GM23248 (cell line): ENCODE data around the gene ADGRV1. TPM values are rescaled to one million over a fixed set of nuclear protein-coding genes. Genes with fewer than 3 reads are reported as not detected.

Experiments
- DNase-seq: peaks from one replicate; pipeline ENCODE4 v3.0.0-alpha.2; 2015
- H2AFZ ChIP-seq: fragments of 200-600 bp; sonication (generic); 2 replicates; pipeline ENCODE4 v1.6.1; 2016; ENCODE audit warnings: antibody characterized with exemption
- H3F3A ChIP-seq: fragments of 200-600 bp; sonication (generic); 2 replicates; pipeline ENCODE4 v1.6.1; 2016; ENCODE audit warnings: mild to moderate bottlenecking, antibody characterized with exemption, mixed run types; ENCODE audit not compliant: insufficient read depth
- H3K27ac ChIP-seq: fragments of 200-600 bp; sonication (generic); 2 replicates; pipeline ENCODE4 v1.5.1; 2016; ENCODE audit warnings: mild to moderate bottlenecking
- H3K27me3 ChIP-seq: fragments of 200-600 bp; sonication (generic); replicated peaks from 2 replicates; pipeline ENCODE4 v1.6.1; 2016; ENCODE audit warnings: mild to moderate bottlenecking; ENCODE audit not compliant: insufficient read depth
- H3K36me3 ChIP-seq: fragments of 200-600 bp; sonication (generic); 2 replicates; pipeline ENCODE4 v1.6.1; 2016; ENCODE audit warnings: low read depth, mild to moderate bottlenecking
- H3K4me1 ChIP-seq: fragments of 200-600 bp; sonication (generic); 2 replicates; pipeline ENCODE4 v1.6.1; 2016; ENCODE audit warnings: mild to moderate bottlenecking; ENCODE audit not compliant: insufficient read depth
- H3K4me2 ChIP-seq: fragments of 200-600 bp; sonication (generic); one replicate; pipeline ENCODE4 v1.6.1; 2016; ENCODE audit warnings: mild to moderate bottlenecking; ENCODE audit not compliant: unreplicated experiment
- H3K4me3 ChIP-seq: fragments of 200-600 bp; sonication (generic); 2 replicates; pipeline ENCODE4 v1.5.1; 2016; ENCODE audit warnings: mild to moderate bottlenecking
- H3K79me2 ChIP-seq: fragments of 200-600 bp; sonication (generic); 2 replicates; pipeline ENCODE4 v1.6.1; 2016; ENCODE audit warnings: mild to moderate bottlenecking; ENCODE audit not compliant: insufficient read depth
- H3K9ac ChIP-seq: fragments of 200-600 bp; sonication (generic); 2 replicates; pipeline ENCODE4 v1.6.1; 2016; ENCODE audit warnings: mild to moderate bottlenecking
- H3K9me2 ChIP-seq: fragments of 200-600 bp; sonication (generic); 2 replicates; pipeline ENCODE4 v1.6.1; 2016; ENCODE audit warnings: mixed run types, mild to moderate bottlenecking, moderate library complexity; ENCODE audit not compliant: insufficient read depth
- H3K9me3 ChIP-seq: fragments of 200-600 bp; sonication (generic); one replicate; pipeline ENCODE4 v1.6.1; 2017; ENCODE audit warnings: low read depth
- H4K20me1 ChIP-seq: fragments of 200-600 bp; sonication (generic); 2 replicates; pipeline ENCODE4 v1.6.0; 2016; ENCODE audit not compliant: insufficient read depth
- EZH2 ChIP-seq: fragments of 200-600 bp; sonication (generic); IDR thresholded peaks from 2 replicates; pipeline ENCODE4 v1.6.1; 2018; ENCODE audit warnings: antibody characterized with exemption, mild to moderate bottlenecking; ENCODE audit not compliant: insufficient read depth, poor library complexity, severe bottlenecking
- EZH2phosphoT487 ChIP-seq: fragments of 200-600 bp; sonication (generic); IDR thresholded peaks from 2 replicates; pipeline ENCODE4 v1.6.1; 2018; ENCODE audit warnings: antibody characterized with exemption, moderate library complexity, mild to moderate bottlenecking, low read depth; ENCODE audit not compliant: insufficient read depth
- whole genome bisulfite sequencing, 2 experiments: methylation state at CpG; one replicate each; pipeline ENCODE4 v1.1.6; 2015 to 2017; ENCODE audit warnings: low lambda C conversion rate in 2 of 2, low coverage in 1 of 2; ENCODE audit errors: missing lambda C conversion rate in 2 of 2; 5-methylcytosine and 5-hydroxymethylcytosine counted together
- in situ Hi-C: fragments of 300-500 bp; cut with MboI; formaldehyde crosslinking; loops from 2 replicates; pipeline ENCODE4 v1.15.0; 2020
- polyA plus RNA-seq: library from polyadenylated mRNA; unstranded; fragments of >200 nt; fragmentation: Nextera tagmentation; extraction: Ambion mirVana; gene quantifications from 2 replicates; pipeline ENCODE4 v1.2.1, GENCODE V29; 2016
- total RNA-seq: library from RNA; depleted of rRNA; stranded (reverse); fragments of >200 nt; shearing (Covaris generic); gene quantifications from 2 replicates; pipeline ENCODE4 v1.2.3, GENCODE V29; 2014

The ADGRV1 gene
- total and polyA plus RNA-seq, 2 experiments from 2014 or later, result not detected

DNA sequence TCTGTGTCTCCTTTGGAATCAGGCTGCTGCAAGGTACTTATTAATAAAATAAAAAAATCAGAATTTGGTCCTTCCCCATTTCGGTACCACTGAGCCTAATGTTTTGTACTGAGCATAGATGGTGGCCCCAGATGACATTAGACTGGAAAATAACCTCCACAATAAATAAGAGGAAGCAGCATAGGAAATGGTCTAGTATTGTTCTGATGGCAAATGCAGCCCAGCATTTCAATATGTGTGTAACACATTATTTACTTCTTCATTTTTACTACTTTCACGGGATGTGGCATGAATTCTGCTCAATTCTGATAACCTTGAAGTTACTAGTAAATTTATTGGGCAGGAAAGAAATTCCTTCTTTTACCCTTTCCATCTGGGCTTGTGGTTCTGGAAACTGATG, 295.6 kb downstream of the ADGRV1 start:
- Histone ChIP-seq H3K79me2 (no peaks in the 10 kb centered on the region), H3K4me1 (no peaks in the 10 kb centered on the region), H3K4me3 (no peak overlapping the region), H3K9me3 (no peaks in the 10 kb centered on the region), H2AFZ (no peak overlapping the region), H3K27me3 (no peaks in the 10 kb centered on the region), H4K20me1 (no peaks in the 10 kb centered on the region), H3K9me2 (no peaks in the 10 kb centered on the region), H3K36me3 (no peaks in the 10 kb centered on the region), H3K27ac (no peak overlapping the region), H3K4me2 (no peak overlapping the region), H3F3A (no peaks in the 10 kb centered on the region), H3K9ac (no peak overlapping the region)
- no peak for DNase-seq
- TF ChIP-seq EZH2 (no peak), EZH2phosphoT487 (no peak)
- 44 to 46% methylated on average over 2 of the region's 2 CpGs for WGBS, 2 experiments
- in situ Hi-C loops, result loop anchor here (25.0 kb wide), 1 partner anchor 558 kb away; no protein-coding TSS in a partner anchor

DNA sequence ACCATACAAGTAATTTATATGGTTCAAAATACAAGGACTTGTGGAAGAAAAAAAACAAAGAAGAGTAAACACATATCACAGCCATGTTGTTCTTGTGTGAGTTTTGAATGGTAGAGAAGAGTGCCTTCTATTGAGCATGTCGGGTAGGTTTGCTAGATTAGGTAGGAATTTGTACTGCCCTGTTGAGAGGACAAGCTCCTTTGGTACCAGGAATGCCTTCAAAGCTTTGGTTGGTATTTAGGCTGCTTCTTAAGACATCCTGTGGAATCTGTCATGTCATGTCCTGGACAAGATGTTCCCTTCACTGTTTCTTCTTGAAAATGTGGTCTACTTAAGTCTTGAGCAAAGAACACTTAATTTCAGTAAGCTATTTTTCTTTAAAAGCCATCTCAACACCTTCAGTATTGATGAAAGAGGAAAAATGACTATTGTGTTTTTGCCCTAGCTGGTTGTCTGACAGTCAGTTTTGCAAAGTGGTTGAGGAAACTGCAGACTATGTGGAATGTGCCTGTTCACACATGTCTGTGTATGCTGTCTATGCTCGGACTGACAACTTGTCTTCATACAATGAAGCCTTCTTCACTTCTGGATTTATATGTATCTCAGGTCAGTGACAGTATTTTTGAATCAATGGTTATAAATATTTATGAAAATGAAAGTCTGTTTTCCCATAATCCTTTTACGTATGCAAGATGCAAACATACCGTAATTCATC, 296.9 kb downstream of the ADGRV1 start:
- no peaks in the 10 kb centered on the region for H3K79me2 ChIP-seq
- H3K27me3 ChIP-seq, result no peaks in the 10 kb centered on the region
- no peak overlapping the region for H3K9ac ChIP-seq
- no peak for DNase-seq
- no peaks in the 10 kb centered on the region for H3K9me3 ChIP-seq
- no peak overlapping the region for H2AFZ ChIP-seq
- H3K4me3 ChIP-seq, result no peak overlapping the region
- no peaks in the 10 kb centered on the region for H3F3A ChIP-seq
- H3K4me2 ChIP-seq, result no peak overlapping the region
- WGBS, 2 experiments, result 61 to 62% methylated on average over 4 of the region's 4 CpGs
- no peak overlapping the region for H3K27ac ChIP-seq
- no peaks in the 10 kb centered on the region for H3K4me1 ChIP-seq
- TF ChIP-seq EZH2, result no peak
- no peak for TF ChIP-seq EZH2phosphoT487
- in situ Hi-C loops, result loop anchor here (25.0 kb wide), 1 partner anchor 557 kb away; no protein-coding TSS in a partner anchor
- H3K9me2 ChIP-seq, result no peaks in the 10 kb centered on the region
- H4K20me1 ChIP-seq, result no peaks in the 10 kb centered on the region
- no peaks in the 10 kb centered on the region for H3K36me3 ChIP-seq

DNA sequence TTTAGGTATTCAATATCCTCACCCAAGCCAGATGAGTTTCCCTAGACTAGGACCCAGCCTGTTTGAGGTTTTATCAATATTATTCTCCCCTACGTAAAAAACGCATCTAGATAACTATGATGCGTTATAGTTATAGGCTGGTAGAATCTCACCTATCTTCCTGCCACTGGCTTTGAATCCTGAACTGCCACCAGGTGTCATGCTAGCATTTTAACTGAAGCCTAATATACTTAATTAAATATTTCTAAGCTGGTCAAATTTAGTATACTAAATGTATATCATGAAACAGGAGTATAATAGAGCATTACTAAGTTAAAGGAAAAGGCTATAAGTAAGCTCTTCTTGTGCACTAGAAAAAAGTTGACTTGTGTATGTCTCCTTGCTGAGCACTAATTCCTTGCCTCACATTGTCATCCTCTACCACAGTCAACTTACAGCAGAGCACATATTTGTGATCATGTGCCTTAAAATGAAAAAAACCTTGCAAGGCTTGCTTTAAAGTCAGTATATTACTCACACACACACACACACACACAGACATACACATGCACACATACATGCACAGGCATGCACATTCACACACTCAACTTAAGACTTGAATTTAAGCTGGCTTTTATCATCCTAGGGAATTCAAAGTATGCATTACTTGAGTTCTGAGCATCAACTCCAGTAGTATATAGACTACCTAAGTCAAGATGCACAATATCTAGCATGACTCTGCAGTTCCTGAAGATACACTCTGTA, 303.4 kb downstream of the ADGRV1 start:
- WGBS, 2 experiments, result 93 to 95% methylated on average over 3 of the region's 3 CpGs
- H3K9ac ChIP-seq, result no peak overlapping the region
- H3K36me3 ChIP-seq, result no peaks in the 10 kb centered on the region
- no peaks in the 10 kb centered on the region for H3K9me2 ChIP-seq
- no peaks in the 10 kb centered on the region for H3K9me3 ChIP-seq
- DNase-seq, result no peak
- no peak overlapping the region for H3K27ac ChIP-seq
- H4K20me1 ChIP-seq, result no peaks in the 10 kb centered on the region
- peaks cover 2% of the 10 kb centered on the region; the same call in 1 of the 2 replicates for H3K4me1 ChIP-seq
- in situ Hi-C loops, result loop anchor here (25.0 kb wide), 1 partner anchor 550 kb away; no protein-coding TSS in a partner anchor
- no peak overlapping the region for H2AFZ ChIP-seq
- H3K79me2 ChIP-seq, result no peaks in the 10 kb centered on the region
- H3F3A ChIP-seq, result 0 out of 2 replicates have a peak, but pooled peaks cover 3% of the 10 kb centered on the region
- H3K27me3 ChIP-seq, result no peaks in the 10 kb centered on the region
- TF ChIP-seq EZH2phosphoT487 (no peak), EZH2 (no peak)
- H3K4me3 ChIP-seq, result no peak overlapping the region
- no peak overlapping the region for H3K4me2 ChIP-seq

DNA sequence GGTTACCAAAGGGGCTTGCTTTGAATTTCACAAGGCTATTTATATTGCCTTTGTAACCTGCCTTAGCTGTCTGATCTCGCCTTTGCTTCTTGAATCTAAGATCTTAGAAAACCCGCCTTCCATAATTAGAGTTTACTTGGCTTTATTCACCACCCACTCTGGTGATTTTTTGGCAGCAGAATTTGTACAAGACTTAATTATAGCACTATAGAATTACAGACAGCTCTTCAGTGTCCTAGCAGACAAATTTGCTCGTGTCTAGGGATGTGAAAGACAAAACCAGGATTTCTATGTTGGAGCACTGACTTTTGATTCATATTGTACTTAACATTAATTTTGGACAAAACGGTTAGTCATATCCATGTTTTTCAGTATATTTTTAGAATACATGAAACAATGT, 306.6 kb downstream of the ADGRV1 start:
- DNase-seq, result no peak
- Histone ChIP-seq H3K36me3 (no peaks in the 10 kb centered on the region), H3K4me3 (no peak overlapping the region), H2AFZ (no peak overlapping the region), H3K4me1 (peaks cover 13% of the 10 kb centered on the region), H3K9me2 (no peaks in the 10 kb centered on the region), H3K27ac (no peak overlapping the region), H3K79me2 (no peaks in the 10 kb centered on the region), H3K4me2 (no peak overlapping the region), H4K20me1 (no peaks in the 10 kb centered on the region), H3K9ac (no peak overlapping the region), H3K27me3 (peaks cover 5% of the 10 kb centered on the region; the same call in 1 of the 2 replicates), H3F3A (peaks cover 14% of the 10 kb centered on the region; the same call in 1 of the 2 replicates), H3K9me3 (no peaks in the 10 kb centered on the region)
- WGBS, 2 experiments, result 36 to 38% methylated on average over 4 of the region's 4 CpGs
- TF ChIP-seq EZH2phosphoT487 (no peak), EZH2 (no peak)
- in situ Hi-C loops, result loop anchor here (25.0 kb wide), 1 partner anchor 547 kb away; no protein-coding TSS in a partner anchor
